Esophagus muscularis mucosa (tissue), 4 donors: Measurements from ENCODE around the gene RHOBTB1. TPM values are rescaled to one million over a fixed set of nuclear protein-coding genes. Genes with fewer than 3 reads are reported as not detected.

Source experiments
- DNase-seq: peaks from one replicate; pipeline ENCODE4 v3.0.0-alpha.2; 2017; ENCODE audit errors: extremely low spot score
- H3K27ac ChIP-seq, 4 donors: fragments of 200-600 bp; sonication (generic); replicated peaks in 1 of 4; 1 replicate in 3 of 4; 2 replicates in 1 of 4; pipeline ENCODE4 v1.5.1; 2016 to 2019; ENCODE audit warnings: mild to moderate bottlenecking in 1 of 4
- H3K27me3 ChIP-seq, 4 donors: fragments of 200-600 bp; sonication (generic); one replicate each; pipeline versions ENCODE4 v1.5.1 to v1.6.0; 2016 to 2019
- H3K36me3 ChIP-seq, 4 donors: fragments of 200-600 bp; sonication (generic); one replicate each; pipeline ENCODE4 v1.5.1; 2016 to 2019
- H3K4me1 ChIP-seq, 4 donors: fragments of 200-600 bp; sonication (generic); one replicate each; pipeline ENCODE4 v1.5.1; 2016 to 2019
- H3K4me3 ChIP-seq, 4 donors: fragments of 200-600 bp; sonication (generic); 1 replicate in 2 of 4; 2 replicates in 2 of 4; pipeline ENCODE4 v1.5.1; 2016 to 2019; ENCODE audit warnings: mild to moderate bottlenecking in 4 of 4, moderate library complexity in 1 of 4
- H3K9me3 ChIP-seq, 4 donors: fragments of 200-600 bp; sonication (generic); 1 replicate in 3 of 4; 2 replicates in 1 of 4; pipeline ENCODE4 v1.5.1; 2016 to 2019
- CTCF ChIP-seq, 3 experiments: fragments of 200-600 bp in 2 of 3; fragments of 450-650 bp in 1 of 3; sonication (generic) in 2 of 3; IDR thresholded peaks; one replicate each; pipeline ENCODE4 v1.5.1; 2017 to 2019; ENCODE audit warnings: antibody characterized with exemption in 3 of 3, mild to moderate bottlenecking in 2 of 3, moderate library complexity in 1 of 3
- POLR2A ChIP-seq: fragments of 450-650 bp; IDR thresholded peaks from one replicate; pipeline ENCODE4 v1.6.1; 2017; ENCODE audit warnings: antibody characterized with exemption, moderate library complexity, mild to moderate bottlenecking, low read depth
- WGBS: methylation state at CpG from one replicate; pipeline ENCODE4 v1.1.5; 2018; 5-methylcytosine and 5-hydroxymethylcytosine counted together
- intact Hi-C: fragments of 100-400 bp; cut with DNase I; formaldehyde crosslinking; loops from one replicate; pipeline ENCODE4 v1.15.1; 2023
- small RNA-seq, 3 donors: library from RNA; depleted of rRNA; stranded (forward); fragments of <200 nt; gene quantifications; one replicate each; pipeline ENCODE3, GENCODE V24; 2016
- total RNA-seq, 4 donors: library from RNA; depleted of rRNA; stranded (reverse); fragments of >200 nt; gene quantifications; one replicate each; pipeline versions ENCODE4 v1.1.0 to v1.2.1, GENCODE V29; 2016

The RHOBTB1 gene
- total RNA-seq, 4 donors from 2014 or later, result 16.7 to 39.2 (median 20.1) TPM

GRCh38 chr10:60820093-60820754 is 123.8 kb downstream of the RHOBTB1 start:
- no peaks in the 10 kb centered on the region for H3K27me3 ChIP-seq
- no peak overlapping the region for H3K27ac ChIP-seq
- intact Hi-C loops, result no loop called here
- no peak for DNase-seq
- no peak for TF ChIP-seq POLR2A
- peak in 2 of 3 experiments; percentile 15 to 38 for TF ChIP-seq CTCF (IDR thresholded peaks at IDR 0.05)
- H3K4me3 ChIP-seq, result no peak overlapping the region
- no peaks in the 10 kb centered on the region for H3K36me3 ChIP-seq
- no peaks in the 10 kb centered on the region for H3K9me3 ChIP-seq
- peaks cover 10 to 40% (median 19%) of the 10 kb centered on the region in 4 donors for H3K4me1 ChIP-seq
- WGBS, result 80% methylated on average over 6 of the region's 6 CpGs

Small RNAs within 50 kb of the gene (small RNA-seq; reads per million reads assigned to genes)
- gene RNU2-72P, result 0 reads per million in 3 donors

Other genes with a start within 250 kb of the RHOBTB1 start
- 1 to 10 TPM in 1 of 4 donors, under 1 TPM in 3; 0.26 to 2.8 (median 0.75) TPM for gene CDK1, start 165.7 kb downstream of the RHOBTB1 start, total RNA-seq